Cardiac muscle cell (in vitro differentiated cells and primary cell): ENCODE results near the gene CEP112. TPM values are rescaled to one million over a fixed set of nuclear protein-coding genes. Genes with fewer than 3 reads are reported as not detected.

Source experiments
- DNase-seq, 2 donors: peaks; one replicate each; pipeline versions ENCODE4 v3.0.0 to v3.0.0-alpha.2; 2010 to 2017; ENCODE audit warnings: low read depth in 1 of 2, low spot score in 1 of 2
- H3K27ac ChIP-seq: fragments of 200-600 bp; sonication (generic); 2 replicates; pipeline ENCODE4 v1.5.1; 2016
- H3K27me3 ChIP-seq: fragments of 200-600 bp; sonication (generic); 2 replicates; pipeline ENCODE4 v1.6.0; 2016; ENCODE audit warnings: control low read depth
- H3K36me3 ChIP-seq: fragments of 200-600 bp; sonication (generic); 2 replicates; pipeline ENCODE4 v1.5.1; 2016; ENCODE audit warnings: control low read depth
- H3K4me1 ChIP-seq: fragments of 200-600 bp; sonication (generic); 2 replicates; pipeline ENCODE4 v1.8.1; 2017; ENCODE audit warnings: low read depth, mild to moderate bottlenecking, mixed run types
- H3K4me3 ChIP-seq: fragments of 200-600 bp; sonication (generic); 2 replicates; pipeline ENCODE4 v1.5.1; 2016; ENCODE audit warnings: mild to moderate bottlenecking
- H3K9me3 ChIP-seq: fragments of 200-600 bp; sonication (generic); 2 replicates; pipeline ENCODE4 v1.5.1; 2017; ENCODE audit warnings: low read depth, mild to moderate bottlenecking, control low read depth
- polyA plus RNA-seq: library from polyadenylated mRNA; unstranded; fragments of >200 nt; fragmentation: Nextera tagmentation; extraction: Ambion mirVana; gene quantifications from 2 replicates; pipeline ENCODE4 v1.2.1, GENCODE V29; 2016
- total RNA-seq: library from RNA; depleted of rRNA; stranded (reverse); fragments of >200 nt; gene quantifications from 2 replicates; pipeline ENCODE4 v1.2.3, GENCODE V29; 2016
- TF ChIP-seq, protein P1 (sequence below): IDR thresholded peaks from 2 replicates; pipeline ENCODE4 v1.5.1; 2012; ENCODE audit warnings: low read depth, mild to moderate bottlenecking, low read length

The CEP112 gene
- total and polyA plus RNA-seq, 2 experiments from 2014 or later, result 7.7 to 10.9 TPM

DNA sequence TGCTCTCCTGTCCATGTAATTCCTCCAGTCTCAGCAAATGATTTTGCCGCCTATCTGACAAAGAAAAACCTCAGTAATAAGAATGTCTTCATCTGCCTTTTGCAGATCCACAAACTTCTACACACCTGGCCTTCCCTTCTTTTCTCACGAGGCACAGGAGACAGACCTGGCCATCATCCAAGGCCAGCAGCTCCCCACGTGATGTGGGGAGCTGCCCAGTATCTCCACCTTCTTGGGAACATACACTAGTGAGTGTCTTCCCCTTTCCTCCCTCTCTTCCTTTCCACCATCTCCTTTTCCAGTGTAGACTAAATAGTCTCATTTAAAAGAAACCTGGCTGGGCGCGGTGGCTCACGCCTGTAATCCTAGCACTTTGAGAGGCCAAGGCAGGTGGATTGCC lies 274.4 kb downstream of the CEP112 start:
- TF ChIP-seq, protein P1, sequence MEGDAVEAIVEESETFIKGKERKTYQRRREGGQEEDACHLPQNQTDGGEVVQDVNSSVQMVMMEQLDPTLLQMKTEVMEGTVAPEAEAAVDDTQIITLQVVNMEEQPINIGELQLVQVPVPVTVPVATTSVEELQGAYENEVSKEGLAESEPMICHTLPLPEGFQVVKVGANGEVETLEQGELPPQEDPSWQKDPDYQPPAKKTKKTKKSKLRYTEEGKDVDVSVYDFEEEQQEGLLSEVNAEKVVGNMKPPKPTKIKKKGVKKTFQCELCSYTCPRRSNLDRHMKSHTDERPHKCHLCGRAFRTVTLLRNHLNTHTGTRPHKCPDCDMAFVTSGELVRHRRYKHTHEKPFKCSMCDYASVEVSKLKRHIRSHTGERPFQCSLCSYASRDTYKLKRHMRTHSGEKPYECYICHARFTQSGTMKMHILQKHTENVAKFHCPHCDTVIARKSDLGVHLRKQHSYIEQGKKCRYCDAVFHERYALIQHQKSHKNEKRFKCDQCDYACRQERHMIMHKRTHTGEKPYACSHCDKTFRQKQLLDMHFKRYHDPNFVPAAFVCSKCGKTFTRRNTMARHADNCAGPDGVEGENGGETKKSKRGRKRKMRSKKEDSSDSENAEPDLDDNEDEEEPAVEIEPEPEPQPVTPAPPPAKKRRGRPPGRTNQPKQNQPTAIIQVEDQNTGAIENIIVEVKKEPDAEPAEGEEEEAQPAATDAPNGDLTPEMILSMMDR, result no peak

GRCh38 chr17:65916425-65916824 lies 275.5 kb downstream of the CEP112 start:
- DNase-seq, result no peak
- Histone ChIP-seq H3K9me3 (no peaks in the 10 kb centered on the region), H3K4me3 (no peak overlapping the region), H3K4me1 (peaks cover 19% of the 10 kb centered on the region), H3K36me3 (no peaks in the 10 kb centered on the region), H3K27me3 (no peaks in the 10 kb centered on the region), H3K27ac (no peak overlapping the region)
- TF ChIP-seq, protein P1, result no peak

More for the DNA sequence above, 274.4 kb downstream of the CEP112 start:
- peaks cover 24% of the 10 kb centered on the region for H3K4me1 ChIP-seq
- H3K27ac ChIP-seq, result no peak overlapping the region
- no peak overlapping the region for H3K4me3 ChIP-seq
- H3K9me3 ChIP-seq, result no peaks in the 10 kb centered on the region
- H3K27me3 ChIP-seq, result no peaks in the 10 kb centered on the region
- DNase-seq, result no peak
- no peaks in the 10 kb centered on the region for H3K36me3 ChIP-seq

DNA sequence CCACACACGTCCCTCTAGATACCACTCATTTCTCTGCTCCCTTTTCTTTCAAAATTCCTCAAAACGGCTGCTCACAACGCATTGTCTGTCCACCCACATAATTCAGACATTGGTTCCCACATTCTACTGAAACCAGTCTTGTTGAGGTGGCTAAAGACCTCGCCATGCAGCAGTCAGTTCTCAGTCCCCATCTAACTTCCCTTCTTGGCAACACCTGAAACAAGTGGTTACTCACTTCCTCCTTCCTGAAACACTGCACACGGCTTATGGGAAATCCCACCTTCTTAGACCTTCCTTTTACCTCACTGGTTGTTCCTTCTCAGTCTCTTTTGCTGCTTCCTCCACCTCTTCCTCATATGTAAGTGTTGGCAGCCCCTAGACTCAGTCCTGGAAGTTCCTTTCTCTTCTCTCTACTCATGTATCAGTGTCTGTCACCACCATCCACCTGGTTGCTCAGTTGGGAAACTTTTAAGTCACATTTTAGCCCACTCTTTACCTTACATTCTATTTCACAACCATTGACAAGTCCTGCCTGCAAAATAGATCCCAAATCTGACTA lies 277.1 kb downstream of the CEP112 start:
- Histone ChIP-seq H3K27ac (no peak overlapping the region), H3K36me3 (no peaks in the 10 kb centered on the region), H3K4me3 (no peak overlapping the region), H3K4me1 (peaks cover 9% of the 10 kb centered on the region), H3K27me3 (no peaks in the 10 kb centered on the region), H3K9me3 (no peaks in the 10 kb centered on the region)
- DNase-seq, result no peak
- TF ChIP-seq, protein P1, result no peak

DNA sequence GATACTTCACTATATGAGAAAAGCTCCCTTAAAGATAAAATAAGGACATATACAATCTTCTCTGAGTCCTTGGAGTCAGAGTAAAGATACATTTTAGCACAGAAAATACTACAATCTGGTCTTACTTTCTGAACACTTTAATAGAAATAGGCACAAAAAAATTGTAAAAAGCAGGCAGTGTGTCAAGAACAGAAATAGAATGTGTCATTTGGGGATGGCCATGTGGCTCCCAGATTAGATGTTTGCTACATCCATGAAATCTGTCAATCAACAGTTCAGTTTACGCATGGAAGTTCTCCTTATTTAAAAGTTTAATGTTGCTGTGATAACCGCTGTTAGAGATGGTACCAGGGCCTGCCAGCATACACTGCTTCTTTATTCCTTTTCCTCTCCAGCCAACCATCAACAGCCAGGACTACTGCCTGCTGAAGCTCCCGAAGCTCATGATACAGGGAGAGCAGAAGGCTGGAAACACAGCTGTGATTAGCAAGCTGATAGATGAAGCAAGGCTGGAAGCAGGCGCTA lies 278.5 kb downstream of the CEP112 start:
- TF ChIP-seq, protein P1, result no peak
- H3K4me1 ChIP-seq, result peaks cover 2% of the 10 kb centered on the region
- no peak overlapping the region for H3K4me3 ChIP-seq
- no peaks in the 10 kb centered on the region for H3K36me3 ChIP-seq
- DNase-seq, result peak in 1 of 2 donors; percentile 23
- no peaks in the 10 kb centered on the region for H3K27me3 ChIP-seq
- no peaks in the 10 kb centered on the region for H3K9me3 ChIP-seq
- H3K27ac ChIP-seq, result no peak overlapping the region

DNA sequence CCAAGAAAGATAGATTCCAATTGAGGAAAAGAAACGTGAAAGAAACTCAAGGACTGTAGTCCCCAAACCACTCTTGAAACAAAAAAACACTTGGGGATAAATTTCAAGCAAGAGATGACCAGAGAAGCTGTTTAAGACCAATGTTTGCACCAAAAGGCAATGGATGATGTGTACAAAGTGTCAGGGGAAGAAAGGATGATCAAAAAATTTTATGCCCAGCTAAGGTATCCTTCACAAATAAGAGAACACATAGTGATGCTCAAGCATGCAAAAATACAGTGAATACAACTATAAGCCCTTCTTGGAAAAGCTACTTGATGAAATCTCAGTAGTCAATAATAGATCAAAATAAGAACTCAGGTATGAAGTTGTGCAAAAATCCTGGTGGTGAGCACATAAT lies 281.1 kb downstream of the CEP112 start:
- no peak for DNase-seq
- H3K27ac ChIP-seq, result no peak overlapping the region
- H3K9me3 ChIP-seq, result no peaks in the 10 kb centered on the region
- H3K4me1 ChIP-seq, result no peaks in the 10 kb centered on the region
- H3K4me3 ChIP-seq, result no peak overlapping the region
- TF ChIP-seq, protein P1, result no peak
- no peaks in the 10 kb centered on the region for H3K36me3 ChIP-seq
- H3K27me3 ChIP-seq, result no peaks in the 10 kb centered on the region
